ENCODE data around the gene SEPHS1.

DNA sequence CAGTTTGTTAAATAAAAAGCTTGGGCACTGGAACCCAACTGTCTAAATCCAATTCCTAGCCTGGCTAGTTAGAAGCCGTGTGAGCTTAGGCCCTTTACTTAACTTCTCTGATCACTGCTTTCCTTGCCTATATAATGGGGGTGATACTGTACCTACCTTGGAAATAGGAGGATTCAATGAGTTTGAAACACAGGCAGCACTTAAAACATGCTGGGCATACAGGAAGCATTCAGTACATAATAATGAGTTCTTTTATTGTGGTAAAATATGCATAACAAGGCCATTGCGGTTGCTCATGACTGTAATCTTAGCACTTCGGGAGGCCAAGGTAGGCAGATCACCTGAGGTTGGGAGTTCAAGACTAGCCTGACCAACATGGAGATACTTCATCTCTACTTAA, 47.4 kb upstream of the SEPHS1 start:
- TF ChIP-seq CTCF (IDR thresholded peaks at IDR 0.05; ENCODE audit: poor library complexity) = no peak
- TF ChIP-seq EZH2 (IDR thresholded peaks at IDR 0.05; ENCODE audit: borderline replicate concordance) = no peak
